Subcutaneous adipose tissue (tissue), 4 donors: ENCODE results near the gene ITGB7. TPM values are rescaled to one million over a fixed set of nuclear protein-coding genes. Genes with fewer than 3 reads are reported as not detected.

Source experiments
- total RNA-seq, 4 donors: library from RNA; depleted of rRNA; stranded (reverse); fragments of >200 nt; gene quantifications; one replicate each; pipeline ENCODE4 v1.1.0, GENCODE V29; 2016
- TF ChIP-seq, protein P1 (sequence below): fragments of 450-650 bp; IDR thresholded peaks from one replicate; pipeline ENCODE4 v1.5.1; 2016; ENCODE audit warnings: low read depth, mild to moderate bottlenecking, control low read depth, antibody characterized with exemption, moderate library complexity

The ITGB7 gene
- total RNA-seq, 4 donors from 2014 or later, result 0.49 to 8.1 (median 3.0) TPM

- TF ChIP-seq, protein P1, sequence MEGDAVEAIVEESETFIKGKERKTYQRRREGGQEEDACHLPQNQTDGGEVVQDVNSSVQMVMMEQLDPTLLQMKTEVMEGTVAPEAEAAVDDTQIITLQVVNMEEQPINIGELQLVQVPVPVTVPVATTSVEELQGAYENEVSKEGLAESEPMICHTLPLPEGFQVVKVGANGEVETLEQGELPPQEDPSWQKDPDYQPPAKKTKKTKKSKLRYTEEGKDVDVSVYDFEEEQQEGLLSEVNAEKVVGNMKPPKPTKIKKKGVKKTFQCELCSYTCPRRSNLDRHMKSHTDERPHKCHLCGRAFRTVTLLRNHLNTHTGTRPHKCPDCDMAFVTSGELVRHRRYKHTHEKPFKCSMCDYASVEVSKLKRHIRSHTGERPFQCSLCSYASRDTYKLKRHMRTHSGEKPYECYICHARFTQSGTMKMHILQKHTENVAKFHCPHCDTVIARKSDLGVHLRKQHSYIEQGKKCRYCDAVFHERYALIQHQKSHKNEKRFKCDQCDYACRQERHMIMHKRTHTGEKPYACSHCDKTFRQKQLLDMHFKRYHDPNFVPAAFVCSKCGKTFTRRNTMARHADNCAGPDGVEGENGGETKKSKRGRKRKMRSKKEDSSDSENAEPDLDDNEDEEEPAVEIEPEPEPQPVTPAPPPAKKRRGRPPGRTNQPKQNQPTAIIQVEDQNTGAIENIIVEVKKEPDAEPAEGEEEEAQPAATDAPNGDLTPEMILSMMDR, result no peak
Observed at GRCh38 chr12:53245286-53245685, 38.2 kb upstream of the ITGB7 start.

DNA sequence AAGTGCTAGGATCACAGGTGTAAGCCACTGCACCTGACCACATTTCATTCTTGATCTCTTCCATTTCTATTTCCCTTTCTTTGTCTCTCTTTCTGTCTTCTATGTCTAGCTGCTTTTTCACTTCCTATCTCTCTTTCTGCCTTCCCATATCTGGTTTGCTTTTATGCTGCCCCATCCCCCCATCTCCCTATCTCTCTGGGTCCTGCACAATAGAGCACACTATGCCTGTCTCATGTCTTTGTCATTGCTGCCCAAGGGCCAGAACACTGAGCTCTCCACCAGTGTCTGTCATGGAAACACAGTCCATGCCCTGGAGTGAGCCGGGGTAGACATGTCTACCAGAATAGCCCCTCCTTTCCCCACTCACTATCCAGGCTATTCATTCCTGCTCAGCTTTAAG lies 37.3 kb upstream of the ITGB7 start:
- TF ChIP-seq, protein P1, result no peak

- TF ChIP-seq, protein P1, result no peak
Observed at GRCh38 chr12:53241623-53242412, 34.8 kb upstream of the ITGB7 start.

DNA sequence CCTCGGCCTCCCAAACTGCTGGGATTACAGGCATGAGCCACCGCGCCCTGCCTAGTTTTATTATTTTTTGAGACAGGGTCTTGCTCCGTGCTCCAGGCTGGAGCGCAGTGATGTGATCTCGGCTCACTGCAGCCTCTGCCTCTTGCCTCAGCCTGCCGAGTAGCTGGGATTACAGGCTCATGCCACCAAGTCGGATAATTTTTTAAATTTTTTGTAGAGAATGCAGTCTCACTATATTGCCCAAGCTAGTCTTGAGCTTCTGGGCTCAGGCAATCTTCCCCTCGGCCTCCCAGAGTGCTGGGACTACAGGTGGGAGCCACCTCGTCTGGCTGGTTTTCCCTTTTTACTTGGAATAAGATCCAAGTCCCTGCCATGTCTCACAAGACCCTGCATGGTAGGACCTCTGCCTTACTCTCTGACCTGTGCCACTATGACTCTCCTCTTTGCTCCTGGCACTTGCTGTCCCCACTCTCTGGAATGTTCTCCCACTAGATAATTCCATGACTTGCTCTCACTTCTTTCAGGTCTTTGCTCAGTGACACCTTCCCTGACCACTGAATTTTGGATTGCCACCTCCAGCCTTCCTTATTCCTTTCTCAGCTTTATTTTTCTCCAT lies 32.7 kb upstream of the ITGB7 start:
- TF ChIP-seq, protein P1, result no peak

DNA sequence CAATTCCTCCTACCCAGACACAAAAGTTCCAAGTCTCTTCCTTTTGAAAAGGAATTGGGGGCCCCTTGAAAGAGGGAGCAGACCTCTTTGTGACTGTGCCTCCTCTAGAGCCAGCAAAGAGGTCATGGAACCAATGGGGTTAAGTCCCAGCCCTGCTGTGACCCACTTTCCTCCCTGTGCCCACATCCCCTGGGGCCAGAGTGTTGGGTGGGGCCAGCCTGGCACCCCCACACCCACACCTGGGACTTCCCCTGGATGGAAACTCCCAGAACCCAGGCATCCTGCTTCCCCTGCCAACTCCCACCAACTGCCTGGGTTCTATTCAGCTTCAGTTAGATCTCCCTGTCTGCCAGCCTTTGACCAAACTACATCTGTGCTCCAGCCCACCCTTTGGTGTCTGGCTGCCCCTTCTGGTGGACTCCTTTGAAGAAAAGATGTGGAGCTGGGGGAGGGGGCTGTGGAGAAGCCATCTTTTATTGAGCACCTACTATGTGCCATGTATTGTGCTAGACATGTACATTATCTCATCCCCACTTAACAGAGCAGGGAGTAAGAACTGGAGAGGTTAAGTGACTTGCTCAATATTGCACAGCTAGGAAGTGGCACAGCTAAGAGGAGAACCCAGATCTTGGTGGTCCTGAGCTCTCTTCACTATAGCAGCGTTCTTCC lies 29.5 kb upstream of the ITGB7 start:
- TF ChIP-seq, protein P1, result no peak

DNA sequence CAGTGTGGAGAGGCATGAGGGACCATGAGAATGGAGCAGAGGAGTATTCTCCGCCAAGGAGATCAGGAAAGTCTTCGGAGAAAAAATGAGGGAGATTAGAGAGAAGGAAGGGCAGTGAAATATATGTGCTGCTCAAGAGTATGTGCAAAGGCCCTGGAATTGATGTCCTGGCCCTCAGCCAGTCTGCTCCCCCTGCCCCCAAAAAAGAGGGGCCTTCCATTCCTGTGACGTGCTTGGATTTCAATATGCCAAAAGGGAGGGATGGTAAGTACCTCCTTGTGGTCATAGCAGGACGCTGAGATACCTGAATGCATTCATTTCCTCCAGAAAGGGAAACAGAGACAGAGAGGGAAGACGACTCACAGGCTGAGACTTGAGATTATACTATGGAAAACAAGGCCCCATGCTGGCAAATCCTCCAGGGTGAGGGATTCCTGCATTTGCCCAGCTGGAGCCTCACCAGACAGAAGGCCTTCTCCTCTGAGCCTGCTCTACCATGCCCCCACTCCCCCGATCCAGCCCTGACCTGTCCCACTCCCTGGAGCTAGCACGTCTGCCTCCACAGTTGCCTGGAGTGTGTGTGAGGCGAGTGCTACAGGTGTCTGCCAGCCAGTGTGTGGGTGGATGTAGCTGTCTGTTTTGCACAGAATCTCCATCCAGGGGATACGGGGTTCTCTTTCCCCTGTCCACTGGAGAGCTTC lies 28.8 kb upstream of the ITGB7 start:
- TF ChIP-seq, protein P1, result no peak
